HG03139 (cell line): ENCODE data around the gene TRAM2.

Experiments
- ATAC-seq: cut with Tn5 transposase; IDR thresholded peaks from one replicate; pipeline ENCODE4 v1.9.1; 2021; ENCODE audit not compliant: unreplicated experiment

The TRAM2 gene

DNA sequence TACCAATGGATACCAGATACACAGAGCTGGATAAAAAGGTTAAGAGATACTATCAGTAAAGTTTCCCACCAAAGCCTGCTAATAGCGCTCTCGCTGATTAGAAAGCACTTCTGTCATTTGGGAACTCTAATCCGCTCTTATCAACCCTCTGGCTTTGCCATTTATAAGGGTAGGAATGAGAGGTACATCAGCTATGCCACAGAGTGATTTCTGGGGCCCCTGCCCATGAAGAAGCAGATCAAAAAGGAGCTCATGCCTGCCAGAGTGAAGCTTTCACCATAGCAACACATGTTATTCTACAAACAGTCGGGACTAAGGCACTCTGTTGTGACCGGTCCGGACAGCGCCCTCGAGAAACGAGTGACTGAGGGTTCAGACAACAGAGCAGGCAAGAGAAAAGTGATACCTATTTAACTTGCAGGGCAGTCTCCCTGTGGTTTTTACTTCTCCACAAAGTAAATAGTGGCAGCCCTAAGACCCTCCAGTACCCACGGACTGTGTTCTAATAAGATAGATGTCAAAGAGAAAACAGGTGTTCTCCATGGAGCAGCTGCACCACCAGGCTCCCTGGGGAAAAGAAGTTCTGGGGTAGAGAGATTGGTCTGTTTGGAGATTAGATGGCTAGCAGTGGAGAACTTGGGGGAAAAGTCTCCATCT is 5.6 kb downstream of the TRAM2 start:
- no peak for ATAC-seq

DNA sequence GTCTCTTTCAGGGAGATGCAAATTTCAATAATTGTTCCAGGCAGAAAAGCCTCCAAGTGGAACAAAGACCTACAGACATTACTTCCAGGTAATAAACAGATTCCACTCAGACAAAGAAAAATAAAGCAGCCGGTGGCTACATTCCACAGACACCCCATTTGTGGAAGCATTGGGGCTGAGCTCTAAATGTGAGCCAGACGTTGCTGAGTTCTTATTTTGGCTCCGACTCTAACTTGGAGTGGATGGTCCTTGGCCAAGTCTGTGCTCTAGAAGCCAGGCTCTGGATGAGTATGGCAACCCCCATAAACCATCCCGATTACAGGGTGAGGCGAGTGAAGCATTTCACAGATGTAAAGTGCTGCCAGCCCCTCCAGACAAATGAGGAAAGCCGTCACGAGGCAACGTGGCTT is 6.6 kb downstream of the TRAM2 start:
- ATAC-seq, result no peak

DNA sequence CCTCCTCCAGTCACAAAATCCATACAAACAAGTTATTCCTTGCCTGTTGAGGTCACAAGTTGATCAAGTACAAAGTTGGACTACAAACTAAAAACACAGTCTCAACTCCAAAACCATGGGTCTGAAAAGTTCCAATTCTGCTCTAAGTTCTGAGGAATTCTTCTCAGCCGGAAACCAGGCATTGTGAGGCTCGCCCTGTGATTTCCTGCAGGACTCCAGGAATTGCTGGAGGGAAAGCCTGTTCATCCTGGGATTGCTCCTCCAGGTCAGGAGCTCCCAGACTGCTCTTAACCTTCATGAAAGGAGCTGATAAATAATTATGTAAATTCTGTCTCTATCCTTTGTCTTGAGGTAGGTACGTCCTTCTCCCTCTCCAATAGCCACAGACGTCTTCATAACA is 8.5 kb downstream of the TRAM2 start:
- no peak for ATAC-seq

DNA sequence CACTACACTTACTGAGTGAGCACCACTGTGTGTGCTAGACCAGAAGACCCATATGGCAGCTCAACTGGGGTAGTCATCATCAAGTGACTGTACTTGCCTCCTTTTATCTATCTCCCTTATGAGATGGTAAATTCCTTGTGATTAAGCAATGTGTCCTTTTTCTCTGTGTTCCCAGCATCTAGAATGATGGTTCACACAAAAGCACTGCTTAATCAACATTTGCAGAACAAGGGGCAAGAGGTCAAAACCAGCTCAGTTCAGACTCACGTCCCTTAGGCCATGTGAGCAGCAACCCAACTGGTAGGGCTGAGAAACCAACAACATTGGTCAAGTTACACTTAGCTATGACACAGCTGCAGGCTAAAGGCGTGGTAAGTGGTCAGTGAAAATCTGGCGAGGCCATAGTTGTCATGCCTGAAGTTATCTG is 10.0 kb downstream of the TRAM2 start:
- no peak for ATAC-seq

DNA sequence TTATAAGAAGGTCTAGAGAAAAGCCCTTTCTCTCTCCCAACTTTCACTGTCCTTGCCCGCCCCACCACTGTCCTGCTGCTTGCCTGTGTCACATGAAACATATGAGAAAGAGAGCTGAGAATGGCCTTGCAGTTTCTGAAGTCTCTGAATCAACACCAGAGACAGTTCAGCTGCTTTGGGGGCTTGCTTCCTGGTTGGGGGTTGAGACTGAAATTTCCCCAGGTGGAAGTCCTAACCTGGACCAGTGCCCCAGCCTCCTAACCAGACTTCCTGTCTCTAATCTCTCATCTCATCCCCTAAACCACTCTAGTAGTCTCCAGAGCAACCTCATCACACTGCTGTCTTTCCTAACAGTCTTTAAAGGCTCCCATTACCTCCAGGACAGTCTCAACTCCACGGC is 10.7 kb downstream of the TRAM2 start:
- peak; percentile 65 for ATAC-seq

DNA sequence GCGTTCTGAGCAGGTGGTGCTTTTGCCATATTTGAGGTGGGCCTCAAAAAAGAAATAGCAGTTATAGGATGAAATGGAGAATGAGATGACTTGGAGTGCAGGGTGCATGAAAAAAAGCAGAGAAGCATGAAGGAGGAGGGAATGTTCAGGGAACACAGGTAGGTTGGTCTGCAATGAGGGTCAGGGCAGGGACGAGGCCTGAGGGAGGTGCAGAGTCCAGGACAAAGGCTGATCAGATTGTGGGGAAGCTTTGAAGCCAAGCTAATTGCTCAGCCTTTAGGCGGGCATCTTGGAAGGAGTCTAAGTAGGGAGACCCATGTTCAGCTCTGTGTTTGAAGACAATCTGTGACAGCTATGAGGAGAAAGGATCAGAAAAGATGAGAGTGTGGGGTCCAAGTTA is 12.0 kb downstream of the TRAM2 start:
- no peak for ATAC-seq

DNA sequence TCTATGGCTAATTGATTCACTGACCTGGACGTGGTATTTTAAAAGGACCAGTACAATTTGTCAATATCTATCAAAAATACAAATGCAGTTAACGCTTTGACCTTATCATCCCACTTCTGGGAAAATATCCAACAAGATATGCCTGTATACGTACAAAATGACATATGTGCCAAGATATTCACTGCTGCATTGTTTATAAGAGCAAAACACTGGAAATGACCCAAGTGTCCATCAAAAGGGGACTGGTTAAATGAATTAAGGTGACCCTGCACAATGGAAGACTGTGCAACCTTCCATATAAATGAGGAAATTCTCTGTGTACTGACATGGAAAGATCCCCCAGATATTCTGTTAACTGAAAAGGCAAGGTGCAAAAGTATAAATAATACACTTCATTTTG is 13.9 kb downstream of the TRAM2 start:
- no peak for ATAC-seq

DNA sequence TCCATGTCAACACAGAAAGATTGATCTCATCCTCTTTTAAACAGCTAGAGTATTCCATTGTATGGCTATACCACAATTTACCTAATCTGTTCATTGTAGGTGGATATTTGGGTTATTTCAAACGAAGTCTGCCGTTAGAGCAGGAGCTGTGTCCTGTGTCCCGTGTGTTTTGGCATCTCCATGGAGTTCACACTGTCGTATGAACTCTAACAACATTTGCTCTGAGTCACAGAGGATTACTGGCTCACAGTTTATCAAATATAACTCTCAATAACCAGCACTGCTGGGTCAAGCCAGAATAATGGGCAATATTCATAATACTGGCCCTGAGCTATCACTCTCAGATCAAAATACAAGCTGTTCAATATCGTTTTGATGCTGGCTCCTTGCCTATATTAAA is 16.4 kb downstream of the TRAM2 start:
- no peak for ATAC-seq

DNA sequence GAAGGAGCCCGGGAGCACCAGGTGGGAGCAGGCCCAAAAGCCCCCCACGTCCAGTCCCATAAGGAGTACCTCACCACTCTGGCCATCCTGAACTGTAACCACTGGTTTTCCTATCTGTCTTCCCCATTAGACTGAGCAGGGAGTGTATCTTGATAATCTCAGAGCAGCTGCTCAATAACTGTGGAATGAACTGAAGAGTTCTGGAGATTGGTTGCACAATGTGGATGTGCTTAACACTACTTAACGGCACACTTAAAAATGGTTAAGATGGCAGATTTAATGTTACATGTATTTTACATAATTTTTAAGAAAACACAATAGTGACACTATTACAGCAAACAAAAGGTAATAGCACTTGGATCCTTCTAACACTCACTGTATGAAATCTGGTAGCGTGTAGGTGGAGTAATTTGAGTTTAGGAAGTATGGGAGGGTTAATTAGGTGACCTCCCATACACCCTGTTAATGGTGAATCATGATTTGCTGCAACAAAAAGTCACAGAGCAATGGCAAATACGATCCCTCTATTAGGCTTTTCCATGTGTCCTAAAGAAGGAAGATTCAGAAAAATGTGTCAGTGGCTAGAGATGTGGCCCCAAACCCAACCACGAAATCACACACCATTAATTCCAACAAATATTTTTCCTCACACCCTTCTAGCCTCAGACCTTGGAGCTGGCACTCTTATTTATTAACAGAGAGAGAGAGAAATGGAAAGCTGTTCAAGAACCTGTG is 18.4 kb downstream of the TRAM2 start:
- no peak for ATAC-seq

DNA sequence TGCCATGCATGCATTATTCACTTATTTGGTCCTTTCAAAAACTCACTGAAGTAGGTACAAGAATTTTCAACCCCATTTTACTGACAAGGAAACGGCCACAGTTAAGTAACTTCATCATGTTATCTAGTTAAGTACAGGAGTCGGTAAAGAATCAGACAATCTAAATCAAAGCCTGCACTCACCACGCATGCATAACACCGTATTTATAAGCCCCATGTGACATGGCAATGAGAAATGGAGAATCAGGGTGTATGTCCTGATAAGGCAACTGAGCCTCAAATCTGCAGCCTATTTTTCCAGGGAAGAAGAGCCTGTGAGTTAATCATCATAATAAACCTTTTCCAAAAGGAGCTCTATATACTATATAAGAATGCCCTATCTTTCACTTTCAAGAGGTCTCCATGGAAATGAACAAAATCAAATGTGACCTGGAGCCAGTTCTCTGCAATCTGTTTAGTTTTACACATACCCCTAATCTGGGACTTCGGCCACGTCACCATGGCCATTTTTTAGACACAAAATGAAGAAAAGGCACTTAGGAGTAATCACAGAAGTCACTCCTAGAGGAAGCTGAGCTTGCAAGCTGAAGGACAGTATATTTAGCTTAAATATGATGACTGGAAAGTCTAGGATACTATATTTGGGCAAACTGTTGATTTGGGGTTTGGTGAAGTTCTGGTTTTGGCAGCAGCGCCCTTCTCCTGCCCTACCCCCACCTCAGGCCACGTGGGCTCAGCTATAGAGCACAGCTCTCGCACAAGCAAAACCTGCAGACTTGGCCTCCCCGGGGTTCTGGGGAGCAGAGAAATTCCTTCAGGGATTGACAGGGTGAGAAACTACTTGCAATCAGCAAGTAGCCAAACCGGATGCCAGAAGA is 19.2 kb downstream of the TRAM2 start:
- ATAC-seq, result no peak

DNA sequence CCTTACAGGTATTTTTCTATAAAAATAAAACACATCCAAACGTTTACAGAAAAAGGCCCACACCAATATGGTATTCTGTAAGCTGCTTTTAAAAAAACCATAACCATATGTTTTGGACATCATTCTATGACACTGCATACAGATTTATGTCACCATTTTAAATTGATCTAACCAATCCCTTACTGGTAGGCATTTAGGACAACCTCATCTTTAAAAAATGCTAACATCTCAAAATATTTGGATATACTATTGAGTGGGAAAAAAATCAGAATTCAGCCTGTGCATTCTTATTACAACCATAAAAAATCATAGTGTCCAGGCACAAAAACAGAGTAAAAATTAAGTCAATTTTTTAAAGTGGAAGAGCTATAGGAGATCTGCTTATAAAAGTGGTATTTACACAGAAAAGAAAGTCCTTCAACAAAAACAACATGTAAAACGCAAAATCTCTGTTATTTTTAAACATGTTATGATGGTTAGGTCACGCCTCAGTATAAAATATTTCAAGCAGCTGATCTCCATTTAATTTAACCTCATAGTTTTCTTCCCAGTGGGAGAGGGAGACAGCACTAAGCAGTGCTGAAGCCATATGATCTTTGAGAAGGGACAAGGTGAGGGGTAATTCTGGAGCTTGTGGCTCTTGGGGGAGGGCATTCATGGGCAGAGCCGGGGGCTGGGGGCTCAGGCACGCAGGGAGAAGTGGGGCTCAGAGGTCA is 21.2 kb downstream of the TRAM2 start:
- ATAC-seq, result no peak

DNA sequence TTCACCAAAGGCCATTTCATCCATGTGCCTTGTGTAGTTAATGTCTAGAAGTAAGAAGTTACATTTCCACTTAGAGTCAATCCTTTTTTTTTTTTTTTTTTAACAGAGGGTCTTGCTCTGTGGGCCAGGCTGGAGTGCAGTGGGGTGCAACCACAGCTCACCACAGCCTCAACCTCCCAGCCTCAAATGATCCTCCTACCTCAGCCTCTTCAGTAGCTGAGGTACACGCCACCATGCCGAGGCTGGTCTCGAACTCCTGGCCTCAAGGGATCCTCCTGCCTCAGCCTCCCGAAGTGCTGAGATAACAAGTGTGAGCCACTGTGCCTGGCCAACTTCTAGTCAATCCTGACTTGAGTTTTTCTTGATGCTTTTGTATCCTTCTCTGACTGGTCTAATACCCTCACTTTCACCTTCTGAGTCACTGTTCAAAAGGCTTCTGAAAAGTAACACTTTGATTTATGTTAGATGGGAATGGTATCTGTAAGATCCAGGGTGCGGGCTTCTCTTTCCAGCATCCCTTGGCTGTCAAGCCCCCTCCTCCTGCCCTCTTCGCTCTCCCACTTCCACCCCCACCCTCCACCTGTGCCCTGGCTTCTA is 22.1 kb downstream of the TRAM2 start:
- ATAC-seq, result no peak

DNA sequence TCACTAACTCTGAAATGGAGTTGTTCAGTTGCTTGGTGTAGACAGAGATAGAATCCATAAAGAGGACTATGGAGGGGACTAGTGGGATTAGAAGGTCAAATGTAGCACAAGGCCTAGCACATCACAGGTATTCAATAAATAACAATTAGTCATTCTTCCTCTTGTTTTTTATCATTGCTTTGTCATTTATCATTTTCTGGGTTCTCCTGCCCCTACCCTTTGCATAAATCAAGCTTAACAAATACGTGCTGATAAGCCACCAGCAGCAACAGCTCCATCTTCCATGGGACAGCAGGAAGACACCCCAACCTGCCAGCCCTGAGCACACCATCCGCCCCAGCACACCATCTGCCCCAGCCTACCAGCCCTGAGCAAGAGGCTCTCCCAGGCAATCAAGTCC is 23.1 kb downstream of the TRAM2 start:
- no peak for ATAC-seq

DNA sequence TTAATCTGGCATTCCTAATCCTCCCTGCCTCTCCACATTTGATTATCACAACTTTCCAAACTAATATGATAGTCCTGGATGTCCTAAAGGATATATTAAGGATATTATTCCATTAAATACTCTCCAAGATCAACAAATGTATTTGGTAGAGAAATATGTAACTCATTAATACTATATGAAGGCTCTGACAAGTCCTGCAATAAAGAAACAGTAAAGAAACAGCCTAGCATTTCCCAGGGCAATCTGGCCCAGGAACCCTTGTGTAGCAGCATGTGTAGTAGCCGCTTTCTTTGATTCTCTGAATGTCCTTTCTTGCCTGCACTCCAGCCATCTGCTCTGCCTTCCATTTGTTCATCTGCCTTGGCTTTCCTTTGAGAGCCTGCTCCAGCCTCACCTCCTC is 23.7 kb downstream of the TRAM2 start:
- no peak for ATAC-seq

DNA sequence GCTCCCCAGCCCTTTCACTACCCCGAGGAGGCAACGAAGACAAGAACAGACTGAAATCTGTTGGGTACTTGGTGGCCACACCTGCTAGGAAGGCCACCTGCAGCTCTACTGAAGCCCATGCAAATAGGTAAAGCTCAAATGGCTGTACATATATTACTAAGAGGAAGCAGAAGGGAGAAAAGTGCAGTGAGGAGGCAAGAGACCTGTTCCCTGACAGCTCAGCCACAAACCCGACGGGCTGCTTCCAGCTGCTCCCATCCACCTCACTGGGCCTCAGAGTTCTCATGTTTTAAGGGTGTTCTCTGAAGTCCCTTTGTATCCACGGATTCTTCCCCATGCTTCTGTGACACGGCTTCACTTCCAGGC is 24.6 kb downstream of the TRAM2 start:
- ATAC-seq, result peak; percentile 87

DNA sequence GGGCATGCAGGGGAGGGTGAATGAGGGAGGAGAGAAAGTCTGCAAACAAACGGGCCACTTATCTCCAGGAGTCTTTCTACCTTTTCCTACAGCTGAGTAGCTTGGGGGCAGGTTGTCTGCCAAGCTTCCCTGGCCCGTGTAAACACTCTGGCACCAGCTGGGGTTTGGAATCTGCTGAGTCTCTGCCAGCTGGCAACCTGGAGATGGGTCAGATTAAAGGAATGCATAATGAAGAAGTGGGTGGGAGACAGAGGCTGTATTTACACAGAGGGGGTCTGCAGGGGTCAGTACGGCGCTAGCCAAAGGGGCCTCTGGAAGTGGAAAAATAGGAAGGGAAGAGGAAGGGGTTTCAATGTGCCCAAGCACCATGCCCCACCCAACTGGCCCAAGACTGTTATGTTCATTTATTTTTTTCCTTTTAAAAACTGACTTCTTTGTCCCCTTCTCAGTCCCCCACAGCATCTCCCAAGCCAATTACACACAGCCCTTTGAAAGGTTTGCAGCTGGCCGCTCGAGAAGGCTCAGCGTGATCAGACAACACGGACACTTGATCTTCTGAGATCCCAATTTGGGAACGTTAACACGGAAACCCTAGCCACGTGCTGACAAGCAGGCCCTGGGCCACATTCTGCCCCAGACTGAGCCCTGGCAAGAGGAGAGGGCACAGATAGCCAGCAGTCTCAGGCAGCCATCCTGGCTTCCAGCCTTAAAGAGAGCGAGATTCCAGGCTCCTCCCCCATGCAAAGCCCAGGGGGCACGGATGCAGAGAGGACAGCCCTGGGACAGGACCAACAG is 25.2 kb downstream of the TRAM2 start:
- no peak for ATAC-seq

DNA sequence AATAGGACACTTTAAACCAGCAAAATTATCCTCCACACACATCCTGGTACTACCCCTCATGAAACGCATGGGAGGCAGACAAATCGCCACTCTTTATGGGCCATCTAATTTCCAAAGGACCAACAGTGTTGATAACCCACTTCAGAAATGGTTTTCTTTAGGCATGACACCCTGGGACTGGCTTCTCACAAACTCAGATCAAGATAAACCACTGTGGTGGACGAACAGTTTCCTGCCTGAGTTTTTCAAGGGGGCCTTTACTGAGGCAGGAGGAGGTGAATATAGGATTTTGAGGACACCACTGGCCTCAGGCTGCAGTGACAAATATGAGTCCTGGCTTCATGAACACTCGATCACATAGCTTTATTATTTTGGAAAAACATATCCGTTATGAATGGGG is 26.0 kb downstream of the TRAM2 start:
- ATAC-seq, result no peak

DNA sequence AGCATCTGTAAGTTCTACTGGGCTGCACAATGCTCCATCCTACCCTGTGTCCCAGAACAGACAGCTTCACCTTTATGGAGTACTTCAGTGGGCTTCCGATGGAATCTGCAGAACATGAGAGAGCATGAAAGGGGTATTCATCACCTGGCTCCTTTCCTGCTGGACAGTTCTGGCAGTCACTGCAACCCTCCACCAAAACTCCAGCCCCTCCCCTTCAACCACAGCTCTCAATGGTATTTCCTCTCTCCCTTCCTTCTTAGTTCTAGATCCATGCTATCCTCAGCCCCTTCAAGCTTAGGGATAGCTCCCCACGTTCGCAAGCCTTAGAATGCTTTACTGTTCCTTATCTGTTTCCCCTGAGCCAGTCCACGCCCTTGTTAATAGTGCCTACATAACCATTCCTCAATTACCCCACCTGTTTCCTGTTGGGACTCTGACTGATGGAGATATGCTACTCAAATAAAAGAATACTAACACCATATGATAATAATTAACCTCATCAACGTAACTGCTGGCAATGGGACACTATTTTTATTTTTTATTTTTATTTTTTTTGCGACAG is 26.8 kb downstream of the TRAM2 start:
- no peak for ATAC-seq

DNA sequence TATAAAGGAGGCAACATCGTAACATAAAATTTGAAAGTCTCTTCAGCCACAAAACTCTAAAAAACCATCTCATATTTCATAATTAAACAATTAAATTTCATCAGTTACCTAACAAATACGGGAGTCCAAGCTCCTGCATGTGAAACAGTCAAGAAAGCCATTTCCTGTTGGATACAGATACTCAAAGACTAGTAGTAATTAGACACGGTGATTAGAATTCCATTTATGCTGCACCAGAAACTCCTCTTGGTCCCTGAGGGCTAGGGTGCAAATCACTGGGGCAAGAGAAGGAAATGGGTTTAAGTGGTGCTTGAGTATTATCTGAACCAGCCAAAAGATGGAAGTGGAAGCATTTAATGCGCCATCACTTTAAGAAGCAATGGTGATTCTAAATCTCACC is 27.4 kb downstream of the TRAM2 start:
- no peak for ATAC-seq

DNA sequence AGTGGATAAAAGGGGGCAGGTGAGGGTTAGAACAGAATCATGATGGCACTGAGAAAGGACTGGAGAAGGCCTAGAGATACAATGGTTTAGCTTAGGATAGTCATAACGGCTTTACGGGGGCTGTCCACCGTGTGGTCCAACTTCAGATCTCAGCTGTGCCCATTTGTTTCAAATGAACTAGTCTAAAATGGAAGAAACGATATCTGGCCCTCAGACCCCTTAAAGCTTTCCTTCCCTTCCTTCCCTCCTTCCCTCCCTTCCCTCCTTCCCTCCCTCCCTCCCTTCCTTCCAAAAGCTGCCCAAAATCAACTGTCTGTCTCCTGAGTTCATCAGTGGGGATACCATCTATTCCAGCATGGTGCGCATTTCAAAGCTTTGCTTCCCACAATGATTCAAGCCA is 27.9 kb downstream of the TRAM2 start:
- ATAC-seq, result no peak
